ENCODE data around the gene CORO1A.

DNA sequence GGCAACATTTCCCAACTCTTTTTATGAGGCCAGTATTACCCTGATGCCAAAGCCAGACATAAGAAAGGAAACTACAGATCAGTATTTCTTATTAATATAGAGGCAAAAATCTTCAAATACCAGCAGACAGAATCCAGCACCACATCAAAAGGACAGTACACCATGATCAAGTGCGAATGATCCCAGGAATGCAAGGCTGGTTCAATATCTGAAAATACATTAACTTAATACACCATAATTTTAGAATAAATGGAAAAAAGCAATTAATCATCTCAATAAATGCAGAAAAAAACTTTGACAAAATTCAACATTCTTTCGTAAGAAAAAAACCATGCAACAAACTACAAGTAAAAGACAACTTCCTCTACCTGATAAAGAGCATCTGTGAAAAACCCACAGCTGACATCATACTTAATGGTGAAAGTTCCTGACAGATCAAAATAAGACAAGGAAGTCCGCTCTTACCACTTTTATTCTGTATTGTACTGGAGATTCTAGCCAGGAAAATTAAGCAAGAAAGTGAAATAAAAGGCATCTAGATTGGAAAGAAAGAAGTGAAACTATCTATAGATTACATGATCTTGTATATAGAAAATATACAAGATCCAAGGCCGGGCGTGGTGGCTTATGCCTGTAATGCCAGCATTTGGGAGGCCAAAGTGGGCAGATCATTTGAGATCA is 34.0 kb upstream of the CORO1A start:
- TF ChIP-seq, protein P1, sequence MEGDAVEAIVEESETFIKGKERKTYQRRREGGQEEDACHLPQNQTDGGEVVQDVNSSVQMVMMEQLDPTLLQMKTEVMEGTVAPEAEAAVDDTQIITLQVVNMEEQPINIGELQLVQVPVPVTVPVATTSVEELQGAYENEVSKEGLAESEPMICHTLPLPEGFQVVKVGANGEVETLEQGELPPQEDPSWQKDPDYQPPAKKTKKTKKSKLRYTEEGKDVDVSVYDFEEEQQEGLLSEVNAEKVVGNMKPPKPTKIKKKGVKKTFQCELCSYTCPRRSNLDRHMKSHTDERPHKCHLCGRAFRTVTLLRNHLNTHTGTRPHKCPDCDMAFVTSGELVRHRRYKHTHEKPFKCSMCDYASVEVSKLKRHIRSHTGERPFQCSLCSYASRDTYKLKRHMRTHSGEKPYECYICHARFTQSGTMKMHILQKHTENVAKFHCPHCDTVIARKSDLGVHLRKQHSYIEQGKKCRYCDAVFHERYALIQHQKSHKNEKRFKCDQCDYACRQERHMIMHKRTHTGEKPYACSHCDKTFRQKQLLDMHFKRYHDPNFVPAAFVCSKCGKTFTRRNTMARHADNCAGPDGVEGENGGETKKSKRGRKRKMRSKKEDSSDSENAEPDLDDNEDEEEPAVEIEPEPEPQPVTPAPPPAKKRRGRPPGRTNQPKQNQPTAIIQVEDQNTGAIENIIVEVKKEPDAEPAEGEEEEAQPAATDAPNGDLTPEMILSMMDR (IDR thresholded peaks at IDR 0.05), result no peak
- no peak for TF ChIP-seq POLR2A (IDR thresholded peaks at IDR 0.05)
